ENCODE measurements around the gene ABHD12. TPM values are rescaled to one million over a fixed set of nuclear protein-coding genes. Genes with fewer than 3 reads are reported as not detected.

Gene ABHD12
- polyA plus RNA-seq, 1 experiment: 25.0 TPM

GRCh38 chr20:25317351-25318075 is 73.1 kb downstream of the ABHD12 start:
- no peak for TF ChIP-seq CTCF (IDR thresholded peaks at IDR 0.05; ENCODE audit: insufficient read depth, low read depth, low read length)
- H3K36me3 ChIP-seq (ENCODE audit: control insufficient read depth, insufficient read depth, low read length): peaks cover 2% of the 10 kb centered on the region
- no peak overlapping the region for H3K4me3 ChIP-seq (ENCODE audit: low read depth, low read length)
- H3K27me3 ChIP-seq (ENCODE audit: control insufficient read depth, insufficient read depth, low read length): no peaks in the 10 kb centered on the region
- POLR2A ChIA-PET: no interaction called here
- CTCF ChIA-PET: no interaction called here
- no peak for DNase-seq (ENCODE audit: low read depth)

- TF ChIP-seq CTCF (IDR thresholded peaks at IDR 0.05; ENCODE audit: insufficient read depth, low read depth, low read length): no peak
- H3K27me3 ChIP-seq (ENCODE audit: control insufficient read depth, insufficient read depth, low read length): no peaks in the 10 kb centered on the region
- H3K4me3 ChIP-seq (ENCODE audit: low read depth, low read length): no peak overlapping the region
- ChIA-PET CTCF (no interaction called here), POLR2A (no interaction called here)
- DNase-seq (ENCODE audit: low read depth): no peak
- H3K36me3 ChIP-seq (ENCODE audit: control insufficient read depth, insufficient read depth, low read length): peaks cover 2% of the 10 kb centered on the region
These were observed 74.0 kb downstream of the ABHD12 start for GRCh38 chr20:25316506-25317190.

- Histone ChIP-seq H3K4me3 (ENCODE audit: low read depth, low read length) (no peak overlapping the region), H3K36me3 (ENCODE audit: control insufficient read depth, insufficient read depth, low read length) (peaks cover 2% of the 10 kb centered on the region), H3K27me3 (ENCODE audit: control insufficient read depth, insufficient read depth, low read length) (no peaks in the 10 kb centered on the region)
- POLR2A ChIA-PET: no interaction called here
- CTCF ChIA-PET: interaction anchor here (0.9 to 1.5 kb wide), 2 partner anchors 24 to 83 kb away, joined by 3 to 7 read pairs; no protein-coding TSS in a partner anchor
- no peak for TF ChIP-seq CTCF (IDR thresholded peaks at IDR 0.05; ENCODE audit: insufficient read depth, low read depth, low read length)
- DNase-seq (ENCODE audit: low read depth): no peak
These were observed 75.0 kb downstream of the ABHD12 start for GRCh38 chr20:25315418-25316210.

GRCh38 chr20:25314497-25315417 is 75.9 kb downstream of the ABHD12 start:
- Histone ChIP-seq H3K4me3 (ENCODE audit: low read depth, low read length) (no peak overlapping the region), H3K27me3 (ENCODE audit: control insufficient read depth, insufficient read depth, low read length) (no peaks in the 10 kb centered on the region), H3K36me3 (ENCODE audit: control insufficient read depth, insufficient read depth, low read length) (peaks cover 2% of the 10 kb centered on the region)
- TF ChIP-seq CTCF (IDR thresholded peaks at IDR 0.05; ENCODE audit: insufficient read depth, low read depth, low read length): peak; percentile 18; the same call in 1 of the 2 replicates
- CTCF ChIA-PET: interaction anchor here (0.9 to 1.5 kb wide), 2 partner anchors 25 to 84 kb away, joined by 3 to 7 read pairs; no protein-coding TSS in a partner anchor
- no peak for DNase-seq (ENCODE audit: low read depth)
- POLR2A ChIA-PET: no interaction called here

All from BJ (cell line).